ENCODE measurements around the gene OR6F1. TPM values are rescaled to one million over a fixed set of nuclear protein-coding genes. Genes with fewer than 3 reads are reported as not detected.

Gene OR6F1
- total RNA-seq, 4 donors from 2014 or later, result not detected

DNA sequence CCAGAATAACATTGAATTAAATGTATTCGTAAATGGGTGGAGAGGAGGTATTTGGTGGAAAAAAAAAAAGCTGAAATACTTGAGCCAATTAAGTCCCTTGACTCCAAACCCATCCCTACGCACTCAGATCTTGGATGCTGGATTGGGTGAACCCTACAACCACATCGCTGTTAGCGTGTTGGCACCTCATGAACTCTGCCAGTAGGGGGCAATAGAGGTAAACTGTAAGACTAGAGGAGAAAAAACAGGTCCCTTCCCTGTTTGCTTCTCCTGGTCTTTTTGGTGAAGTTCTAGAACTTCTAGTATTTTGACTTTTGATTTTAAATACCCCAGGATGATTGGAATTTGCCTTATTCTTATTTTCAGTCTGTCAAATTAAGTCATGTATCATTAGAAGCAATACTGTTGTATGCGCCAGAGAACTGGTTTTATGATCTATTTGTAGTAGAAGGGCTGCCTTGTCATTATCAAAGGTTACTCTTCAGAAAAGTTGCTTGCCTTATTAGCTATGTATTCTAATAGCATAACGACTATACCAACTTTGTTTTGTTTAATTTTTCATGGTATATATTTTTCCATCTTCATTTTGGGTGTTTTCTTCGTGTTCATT is 35.1 kb downstream of the OR6F1 start:
- Histone ChIP-seq H3K27me3 (no peaks in the 10 kb centered on the region), H3K9me3 (no peaks in the 10 kb centered on the region), H3K27ac (replicated peaks in 1 of 4) (no peak overlapping the region), H3K4me3 (no peak overlapping the region), H3K4me1 (no peaks in the 10 kb centered on the region), H3K36me3 (no peaks in the 10 kb centered on the region)
- DNase-seq (ENCODE audit: extremely low spot score), result no peak
- TF ChIP-seq, protein P1, sequence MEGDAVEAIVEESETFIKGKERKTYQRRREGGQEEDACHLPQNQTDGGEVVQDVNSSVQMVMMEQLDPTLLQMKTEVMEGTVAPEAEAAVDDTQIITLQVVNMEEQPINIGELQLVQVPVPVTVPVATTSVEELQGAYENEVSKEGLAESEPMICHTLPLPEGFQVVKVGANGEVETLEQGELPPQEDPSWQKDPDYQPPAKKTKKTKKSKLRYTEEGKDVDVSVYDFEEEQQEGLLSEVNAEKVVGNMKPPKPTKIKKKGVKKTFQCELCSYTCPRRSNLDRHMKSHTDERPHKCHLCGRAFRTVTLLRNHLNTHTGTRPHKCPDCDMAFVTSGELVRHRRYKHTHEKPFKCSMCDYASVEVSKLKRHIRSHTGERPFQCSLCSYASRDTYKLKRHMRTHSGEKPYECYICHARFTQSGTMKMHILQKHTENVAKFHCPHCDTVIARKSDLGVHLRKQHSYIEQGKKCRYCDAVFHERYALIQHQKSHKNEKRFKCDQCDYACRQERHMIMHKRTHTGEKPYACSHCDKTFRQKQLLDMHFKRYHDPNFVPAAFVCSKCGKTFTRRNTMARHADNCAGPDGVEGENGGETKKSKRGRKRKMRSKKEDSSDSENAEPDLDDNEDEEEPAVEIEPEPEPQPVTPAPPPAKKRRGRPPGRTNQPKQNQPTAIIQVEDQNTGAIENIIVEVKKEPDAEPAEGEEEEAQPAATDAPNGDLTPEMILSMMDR (IDR thresholded peaks at IDR 0.05), result peak in 2 of 3 experiments; percentile 9 to 51
- no peak for TF ChIP-seq POLR2AphosphoS5 (IDR thresholded peaks at IDR 0.05)
- WGBS, result 36% methylated on average over 7 of the region's 7 CpGs
- intact Hi-C loops (cut with DNase I), result no loop called here

DNA sequence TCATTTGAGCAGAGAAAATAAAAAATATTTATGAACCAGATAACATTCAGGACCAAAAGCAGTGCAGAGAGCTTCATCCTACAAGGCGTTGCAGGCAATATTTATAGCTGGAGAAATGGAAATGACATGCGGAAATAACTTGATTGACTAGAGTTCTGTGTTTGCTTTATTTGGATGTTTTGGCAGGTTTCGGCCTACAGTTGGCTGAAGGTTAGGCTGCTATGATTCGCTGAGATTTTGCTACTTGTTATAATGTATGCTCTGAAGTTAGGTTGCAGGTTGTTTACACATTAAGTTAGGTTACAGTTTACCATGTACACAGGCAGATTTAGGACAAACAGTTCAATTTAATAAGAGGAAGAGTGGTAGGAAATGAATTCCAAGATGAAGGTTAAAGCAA is 36.3 kb downstream of the OR6F1 start:
- Histone ChIP-seq H3K36me3 (no peaks in the 10 kb centered on the region), H3K27ac (replicated peaks in 1 of 4) (no peak overlapping the region), H3K27me3 (no peaks in the 10 kb centered on the region), H3K9me3 (no peaks in the 10 kb centered on the region), H3K4me3 (no peak overlapping the region), H3K4me1 (no peaks in the 10 kb centered on the region)
- intact Hi-C loops (cut with DNase I), result no loop called here
- no peak for DNase-seq (ENCODE audit: extremely low spot score)
- no peak for TF ChIP-seq EP300 (IDR thresholded peaks at IDR 0.05)
- no peak for TF ChIP-seq POLR2AphosphoS5 (IDR thresholded peaks at IDR 0.05)
- TF ChIP-seq POLR2A (IDR thresholded peaks at IDR 0.05; ENCODE audit: low read depth), result no peak
- TF ChIP-seq, protein P1 (IDR thresholded peaks at IDR 0.05), result no peak
- WGBS, result 69% methylated on average over 4 of the region's 4 CpGs

DNA sequence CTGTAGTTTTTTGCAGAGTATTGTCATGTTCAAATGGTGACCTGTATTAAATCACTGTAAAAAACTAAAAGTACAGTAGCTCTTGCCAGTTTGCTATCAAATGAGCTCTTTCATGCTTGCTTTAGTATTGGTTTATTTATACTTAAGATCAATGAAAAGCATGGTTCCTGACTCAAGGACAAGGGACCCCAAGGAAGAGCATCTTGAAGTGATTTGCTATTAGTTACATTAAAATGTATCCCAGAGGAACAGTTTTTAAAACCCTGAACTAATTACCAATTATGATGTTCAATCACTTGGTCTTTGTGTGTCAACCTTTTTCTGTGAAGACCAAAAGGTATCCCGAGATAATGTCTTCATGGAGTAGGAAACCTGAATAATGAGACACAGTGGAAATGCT is 36.8 kb downstream of the OR6F1 start, which contains the start of gene OR13G1:
Gene OR13G1, minus strand, starts transcription at position 101 of the 400 bp plus-strand sequence. CDS start 6,698 bp downstream, outside the sequence.
- TF ChIP-seq POLR2AphosphoS5 (IDR thresholded peaks at IDR 0.05) (no peak), EP300 (IDR thresholded peaks at IDR 0.05) (no peak), POLR2A (IDR thresholded peaks at IDR 0.05; ENCODE audit: low read depth) (no peak)
- TF ChIP-seq, protein P1 (IDR thresholded peaks at IDR 0.05), result no peak
- 83% methylated on average over 1 of the region's 1 CpG for WGBS
- Histone ChIP-seq H3K27me3 (no peaks in the 10 kb centered on the region), H3K4me3 (no peak within 1 kb of the TSS), H3K27ac (replicated peaks in 1 of 4) (no peak within 1 kb of the TSS), H3K9me3 (no peaks in the 10 kb centered on the region), H3K36me3 (no peaks in the 10 kb centered on the region), H3K4me1 (no peaks in the 10 kb centered on the region)
- DNase-seq (ENCODE audit: extremely low spot score), result no peak
- intact Hi-C loops (cut with DNase I), result no loop called here

DNA sequence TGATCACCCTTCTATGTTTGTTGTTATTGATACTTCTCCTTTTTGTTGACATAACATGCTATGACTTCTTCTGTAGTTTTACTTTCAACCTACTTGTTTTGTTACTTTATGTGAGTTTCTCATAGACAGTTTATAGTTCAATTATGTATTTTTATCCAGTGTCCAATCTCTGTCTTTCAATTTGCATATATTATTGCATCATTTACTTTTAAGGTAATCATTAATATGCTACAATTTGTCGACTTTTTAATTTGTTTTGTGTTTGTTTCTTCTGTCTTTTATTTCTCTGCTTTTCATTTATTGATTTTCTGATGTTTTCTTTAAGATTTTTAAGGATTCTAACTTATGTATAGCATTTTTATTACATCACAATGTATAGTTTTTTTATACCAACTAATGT is 47.2 kb downstream of the OR6F1 start:
- Histone ChIP-seq H3K9me3 (peaks cover 0 to 7% (median 2%) of the 10 kb centered on the region in 4 donors), H3K27ac (replicated peaks in 1 of 4) (no peak overlapping the region), H3K4me1 (no peaks in the 10 kb centered on the region), H3K36me3 (no peaks in the 10 kb centered on the region), H3K27me3 (no peaks in the 10 kb centered on the region), H3K4me3 (no peak overlapping the region)
- WGBS, result 58% methylated on average over 1 of the region's 1 CpG
- DNase-seq (ENCODE audit: extremely low spot score), result no peak
- intact Hi-C loops (cut with DNase I), result no loop called here
- TF ChIP-seq POLR2AphosphoS5 (IDR thresholded peaks at IDR 0.05) (no peak), EP300 (IDR thresholded peaks at IDR 0.05) (no peak), POLR2A (IDR thresholded peaks at IDR 0.05; ENCODE audit: low read depth) (no peak)
- TF ChIP-seq, protein P1 (IDR thresholded peaks at IDR 0.05), result no peak

Other genes starting within 250 kb of the OR6F1 start
- not detected for gene OR2C3, start 180.2 kb downstream of the OR6F1 start, total RNA-seq
- gene GCSAML, start 167.5 kb downstream of the OR6F1 start, total RNA-seq, result 1 to 10 TPM in 1 of 4 donors, under 1 TPM in 3; 0.13 to 1.3 (median 0.53) TPM
- not detected for gene OR2G2, start 128.3 kb downstream of the OR6F1 start, total RNA-seq
- gene OR2G3, start 111.1 kb downstream of the OR6F1 start, total RNA-seq, result not detected
- gene OR13G1, start 36.9 kb downstream of the OR6F1 start, total RNA-seq, result not detected
- not detected for gene OR14K1, start 22.0 kb upstream of the OR6F1 start, total RNA-seq
- gene OR14A2, start 31.5 kb upstream of the OR6F1 start, total RNA-seq, result not detected
- not detected for gene OR1C1, start 43.9 kb upstream of the OR6F1 start, total RNA-seq
- not detected for gene OR14A16, start 107.5 kb upstream of the OR6F1 start, total RNA-seq
- gene OR11L1, start 125.2 kb upstream of the OR6F1 start, total RNA-seq, result not detected
- gene TRIM58, start 140.5 kb upstream of the OR6F1 start, total RNA-seq, result 1 to 10 TPM in 2 of 4 donors, under 1 TPM in 2; 0.42 to 7.3 (median 1.9) TPM
- gene OR2W3, start 178.9 kb upstream of the OR6F1 start, total RNA-seq, result 1 to 10 TPM in 1 of 4 donors, under 1 TPM in 2, not detected in 1; 0.34 to 1.9 (median 0.83) TPM
- gene OR2T8, start 203.6 kb upstream of the OR6F1 start, total RNA-seq, result not detected
- gene OR2AJ1, start 208.2 kb upstream of the OR6F1 start, total RNA-seq, result not detected
- gene OR2L8, start 232.2 kb upstream of the OR6F1 start, total RNA-seq, result not detected
- not detected for gene OR2AK2, start 248.6 kb upstream of the OR6F1 start, total RNA-seq

Measured in esophagus muscularis mucosa (tissue), 4 donors.